Cardiac muscle cell (in vitro differentiated cells and primary cell): Measurements from ENCODE around the gene RPL23. TPM values are rescaled to one million over a fixed set of nuclear protein-coding genes. Genes with fewer than 3 reads are reported as not detected.
A peak's percentile ranks its signal among the peaks of the same experiment; 100 is the strongest.

Experiments used
- DNase-seq, 2 donors: peaks; one replicate each; pipeline versions ENCODE4 v3.0.0 to v3.0.0-alpha.2; 2010 to 2017; ENCODE audit warnings: low read depth in 1 of 2, low spot score in 1 of 2
- H3K27ac ChIP-seq: fragments of 200-600 bp; sonication (generic); 2 replicates; pipeline ENCODE4 v1.5.1; 2016
- H3K27me3 ChIP-seq: fragments of 200-600 bp; sonication (generic); 2 replicates; pipeline ENCODE4 v1.6.0; 2016; ENCODE audit warnings: control low read depth
- H3K36me3 ChIP-seq: fragments of 200-600 bp; sonication (generic); 2 replicates; pipeline ENCODE4 v1.5.1; 2016; ENCODE audit warnings: control low read depth
- H3K4me1 ChIP-seq: fragments of 200-600 bp; sonication (generic); 2 replicates; pipeline ENCODE4 v1.8.1; 2017; ENCODE audit warnings: low read depth, mild to moderate bottlenecking, mixed run types
- H3K4me3 ChIP-seq: fragments of 200-600 bp; sonication (generic); 2 replicates; pipeline ENCODE4 v1.5.1; 2016; ENCODE audit warnings: mild to moderate bottlenecking
- H3K9me3 ChIP-seq: fragments of 200-600 bp; sonication (generic); 2 replicates; pipeline ENCODE4 v1.5.1; 2017; ENCODE audit warnings: low read depth, mild to moderate bottlenecking, control low read depth
- CTCF ChIP-seq: IDR thresholded peaks from 2 replicates; pipeline ENCODE4 v1.5.1; 2012; ENCODE audit warnings: low read depth, mild to moderate bottlenecking, low read length
- polyA plus RNA-seq: library from polyadenylated mRNA; unstranded; fragments of >200 nt; fragmentation: Nextera tagmentation; extraction: Ambion mirVana; gene quantifications from 2 replicates; pipeline ENCODE4 v1.2.1, GENCODE V29; 2016
- total RNA-seq: library from RNA; depleted of rRNA; stranded (reverse); fragments of >200 nt; gene quantifications from 2 replicates; pipeline ENCODE4 v1.2.3, GENCODE V29; 2016

RPL23 gene
- total and polyA plus RNA-seq, 2 experiments from 2014 or later = 567 to 2,692 TPM

- Histone ChIP-seq H3K36me3 (peaks cover 27% of the 10 kb centered on the region), H3K4me1 (no peaks in the 10 kb centered on the region), H3K9me3 (no peaks in the 10 kb centered on the region), H3K27ac (peak overlapping the region; percentile 48), H3K27me3 (no peaks in the 10 kb centered on the region), H3K4me3 (no peak overlapping the region)
- no peak for TF ChIP-seq CTCF
- DNase-seq = no peak
These were observed 9.2 kb downstream of the RPL23 start for GRCh38 chr17:38844261-38844757.

DNA sequence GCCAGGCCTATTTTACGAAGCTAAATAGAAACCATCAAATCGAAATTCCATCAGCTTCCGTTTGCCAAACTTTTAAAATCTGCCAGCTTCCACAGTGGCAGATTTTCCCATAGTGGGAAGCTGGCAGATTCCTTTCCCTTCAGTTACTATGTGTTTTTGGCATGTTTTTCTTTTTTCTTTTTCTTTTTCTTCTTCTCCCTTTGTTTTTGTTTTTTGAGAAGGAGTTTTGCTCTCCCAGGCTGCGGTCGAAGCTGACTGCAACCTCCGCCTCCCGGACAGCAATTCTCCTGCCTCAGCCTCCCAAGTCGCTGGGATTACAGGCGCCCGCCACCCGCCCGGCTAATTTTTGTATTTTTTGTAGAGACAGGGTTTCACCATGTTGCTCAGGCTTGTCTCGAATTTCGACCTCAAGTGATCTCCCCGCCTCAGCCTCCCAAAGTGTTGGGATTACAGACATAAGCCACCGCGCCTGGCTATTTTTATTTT, 27.7 kb downstream of the RPL23 start:
- Histone ChIP-seq H3K27ac (peak overlapping the region; percentile 98), H3K4me3 (peak overlapping the region; percentile 88), H3K9me3 (no peaks in the 10 kb centered on the region), H3K27me3 (no peaks in the 10 kb centered on the region), H3K4me1 (peaks cover 3% of the 10 kb centered on the region), H3K36me3 (peaks cover 3% of the 10 kb centered on the region)
- no peak for DNase-seq
- TF ChIP-seq CTCF = no peak

- peaks cover 9% of the 10 kb centered on the region for H3K36me3 ChIP-seq
- TF ChIP-seq CTCF = no peak
- no peaks in the 10 kb centered on the region for H3K27me3 ChIP-seq
- DNase-seq = peak; percentile 88 to 97
- peak within 1 kb of the TSS; percentile 88 for H3K4me3 ChIP-seq
- H3K27ac ChIP-seq = peak within 1 kb of the TSS; percentile 98
- H3K4me1 ChIP-seq = peaks cover 3% of the 10 kb centered on the region
- no peaks in the 10 kb centered on the region for H3K9me3 ChIP-seq
These were observed 28.4 kb downstream of the RPL23 start, which contains the start of gene CWC25 for GRCh38 chr17:38824899-38825761. Gene CWC25, minus strand, starts transcription at chr17:38825321. Its CDS starts 138 bp downstream, at chr17:38825183.

- Histone ChIP-seq H3K9me3 (no peaks in the 10 kb centered on the region), H3K4me1 (no peaks in the 10 kb centered on the region), H3K4me3 (no peak overlapping the region), H3K36me3 (peaks cover 26% of the 10 kb centered on the region), H3K27ac (no peak overlapping the region), H3K27me3 (no peaks in the 10 kb centered on the region)
- peak; percentile 41 for TF ChIP-seq CTCF
- peak in 1 of 2 donors; percentile 52 for DNase-seq
These were observed 37.8 kb downstream of the RPL23 start for GRCh38 chr17:38815576-38816193.

GRCh38 chr17:38809828-38810227, 43.7 kb downstream of the RPL23 start:
- Histone ChIP-seq H3K9me3 (no peaks in the 10 kb centered on the region), H3K4me1 (no peaks in the 10 kb centered on the region), H3K27me3 (no peaks in the 10 kb centered on the region), H3K27ac (no peak overlapping the region), H3K36me3 (peaks cover 46% of the 10 kb centered on the region), H3K4me3 (no peak overlapping the region)
- DNase-seq = no peak
- no peak for TF ChIP-seq CTCF
